ENCODE measurements around the gene LMO3. TPM values are rescaled to one million over a fixed set of nuclear protein-coding genes. Genes with fewer than 3 reads are reported as not detected.

The LMO3 gene
- total RNA-seq = 4.5 and 10.7 TPM in 2 replicates

DNA sequence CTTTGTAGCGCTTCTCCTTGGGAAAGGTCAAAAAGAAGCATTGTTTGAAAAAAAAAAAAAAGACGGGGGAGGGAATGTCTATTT is at the start of gene LMO3:
TSS of gene LMO3 (minus strand) at position 46 of the 84 bp plus-strand sequence. CDS start 5,302 bp downstream, outside the sequence.

